NT2/D1 (cell line): ENCODE results near the gene CLSTN2.

Source experiments
- DNase-seq: peaks from one replicate; pipeline ENCODE4 v3.0.0-alpha.2; 2011; ENCODE audit warnings: low read depth, low spot score
- H3K27me3 ChIP-seq: 2 replicates; pipeline ENCODE4 v1.6.0; 2011; ENCODE audit warnings: mild to moderate bottlenecking; ENCODE audit not compliant: insufficient read length, insufficient read depth
- H3K36me3 ChIP-seq: 2 replicates; pipeline ENCODE4 v1.6.1; 2011; ENCODE audit warnings: mild to moderate bottlenecking, low read length, mixed read lengths; ENCODE audit not compliant: insufficient read depth, insufficient read length
- H3K4me1 ChIP-seq: 2 replicates; pipeline ENCODE4 v1.5.1; 2011; ENCODE audit not compliant: insufficient read depth, insufficient read length
- H3K4me3 ChIP-seq: 2 replicates; pipeline ENCODE4 v1.5.1; 2011; ENCODE audit warnings: low read depth; ENCODE audit not compliant: insufficient read length
- H3K9ac ChIP-seq: 2 replicates; pipeline ENCODE4 v1.6.0; 2011; ENCODE audit warnings: low read depth; ENCODE audit not compliant: insufficient read length
- H3K9me3 ChIP-seq: 2 replicates; pipeline ENCODE4 v1.5.1; 2011; ENCODE audit warnings: mild to moderate bottlenecking, low read length; ENCODE audit not compliant: insufficient read depth
- SUZ12 ChIP-seq: IDR thresholded peaks from 2 replicates; pipeline ENCODE4 v1.6.1; 2011; ENCODE audit not compliant: insufficient read length, insufficient read depth; ENCODE audit errors: extremely low read depth
- YY1 ChIP-seq: IDR thresholded peaks from 2 replicates; pipeline ENCODE4 v1.6.1; 2011; ENCODE audit not compliant: insufficient read length, insufficient read depth
- ZNF274 ChIP-seq: IDR thresholded peaks from 2 replicates; pipeline ENCODE4 v1.6.1; 2011; ENCODE audit warnings: mild to moderate bottlenecking, low read depth, low read length

Gene CLSTN2

DNA sequence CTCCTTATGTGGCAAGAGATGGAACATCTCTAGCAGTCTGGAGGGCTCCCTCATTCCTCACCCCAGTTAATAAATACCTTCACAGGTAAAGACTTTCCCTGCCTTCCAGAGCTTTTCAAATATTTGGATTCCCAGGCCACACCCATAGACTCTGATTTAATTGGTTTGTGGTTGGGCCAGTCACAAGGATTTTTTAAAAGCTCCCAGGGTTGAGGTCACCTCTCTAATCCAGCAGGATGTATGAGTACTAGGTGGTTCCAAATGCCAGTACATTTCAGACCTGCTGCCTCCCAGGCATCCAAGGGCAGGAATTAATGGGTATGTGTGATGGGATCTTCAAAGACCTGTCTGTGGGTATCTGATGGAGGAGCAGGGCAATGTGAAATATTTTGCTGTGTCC lies 312.8 kb downstream of the CLSTN2 start:
- no peak overlapping the region for H3K9ac ChIP-seq
- no peaks in the 10 kb centered on the region for H3K9me3 ChIP-seq
- no peaks in the 10 kb centered on the region for H3K36me3 ChIP-seq
- no peak for DNase-seq
- peaks cover 8% of the 10 kb centered on the region for H3K4me1 ChIP-seq
- TF ChIP-seq SUZ12 (no peak), ZNF274 (no peak), YY1 (no peak)
- no peak overlapping the region for H3K4me3 ChIP-seq
- no peaks in the 10 kb centered on the region for H3K27me3 ChIP-seq

DNA sequence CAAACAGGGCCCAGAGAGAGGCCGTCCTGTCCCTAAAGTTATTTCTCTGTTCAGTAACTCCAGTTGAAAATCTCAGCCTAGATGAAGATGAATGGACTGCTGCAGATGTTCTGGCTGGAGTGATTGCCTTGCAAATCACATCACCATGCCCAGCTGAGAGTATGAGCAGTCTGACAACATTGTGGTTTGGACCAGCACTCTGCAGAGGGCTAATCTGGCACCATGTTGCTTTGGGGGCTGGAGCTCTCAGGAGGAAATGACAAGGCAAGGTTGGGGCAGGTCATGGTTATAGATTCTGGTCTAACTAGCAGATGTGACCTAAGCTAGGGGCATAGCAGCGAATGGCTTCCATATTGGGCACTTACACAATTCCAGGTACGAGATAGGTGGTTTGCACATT lies 314.2 kb downstream of the CLSTN2 start:
- no peaks in the 10 kb centered on the region for H3K9me3 ChIP-seq
- H3K27me3 ChIP-seq, result no peaks in the 10 kb centered on the region
- H3K4me3 ChIP-seq, result no peak overlapping the region
- no peak for DNase-seq
- peaks cover 12% of the 10 kb centered on the region for H3K4me1 ChIP-seq
- no peaks in the 10 kb centered on the region for H3K36me3 ChIP-seq
- H3K9ac ChIP-seq, result no peak overlapping the region
- TF ChIP-seq YY1, result no peak
- TF ChIP-seq SUZ12, result no peak
- no peak for TF ChIP-seq ZNF274

DNA sequence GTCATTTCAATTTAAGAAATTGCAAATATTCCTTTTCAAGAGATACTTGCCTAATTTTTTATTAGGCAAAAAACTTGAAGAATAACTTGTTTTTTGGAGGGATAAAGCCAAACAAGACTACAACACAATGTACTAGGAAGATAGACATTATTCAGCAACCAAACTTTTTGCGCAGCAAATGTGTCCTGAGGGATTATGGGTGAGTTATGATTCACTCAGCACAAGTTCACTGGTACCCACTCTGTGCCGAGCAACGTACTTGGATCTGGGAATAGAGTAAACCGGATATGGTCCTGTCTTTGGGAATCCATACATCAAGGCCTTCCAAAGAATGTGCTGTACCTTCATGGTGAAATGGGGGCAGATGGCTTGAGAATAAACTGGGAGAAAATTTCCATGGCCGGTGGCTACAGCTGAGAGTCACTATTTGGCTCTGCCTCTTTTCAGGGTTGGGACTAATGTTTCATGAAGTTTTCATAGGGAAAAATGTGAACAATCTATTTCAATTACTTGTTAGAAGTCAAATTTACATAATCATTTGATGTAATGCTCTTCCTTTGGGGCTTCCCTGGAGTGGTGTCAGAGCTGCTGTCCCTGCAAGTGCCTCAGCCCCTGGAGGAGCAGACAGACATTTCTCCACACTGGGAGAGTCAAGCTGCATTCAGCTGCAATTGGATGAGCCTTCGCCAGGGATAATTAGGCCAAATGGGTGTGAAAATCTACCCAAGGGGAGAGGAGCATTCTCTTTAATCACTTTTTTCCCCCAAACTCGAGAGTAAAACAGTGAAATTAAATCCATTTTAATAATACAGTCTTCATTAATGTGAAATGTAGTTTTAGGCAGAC lies 315.2 kb downstream of the CLSTN2 start:
- Histone ChIP-seq H3K27me3 (no peaks in the 10 kb centered on the region), H3K36me3 (no peaks in the 10 kb centered on the region), H3K9me3 (no peaks in the 10 kb centered on the region), H3K9ac (no peak overlapping the region), H3K4me3 (no peak overlapping the region), H3K4me1 (peaks cover 12% of the 10 kb centered on the region)
- TF ChIP-seq SUZ12 (no peak), ZNF274 (no peak), YY1 (no peak)
- no peak for DNase-seq

DNA sequence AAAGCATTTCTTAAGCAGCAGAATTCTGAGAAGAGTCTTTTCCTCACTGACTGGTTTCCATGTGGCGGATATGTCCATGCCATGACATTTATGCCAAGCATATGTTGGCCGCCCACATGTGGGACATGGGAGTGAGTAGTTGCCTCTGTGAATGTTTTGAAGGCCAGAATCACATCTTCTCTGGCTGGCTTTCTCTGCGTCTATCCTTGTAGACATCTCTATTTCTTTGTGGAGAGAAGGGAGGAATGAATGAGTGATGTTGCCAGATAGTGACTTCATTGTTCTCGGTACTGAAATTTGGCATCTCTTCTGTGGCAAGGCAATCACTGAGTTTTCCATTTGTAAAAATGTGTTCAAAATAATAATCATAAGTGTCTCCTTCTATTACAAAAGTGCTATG lies 316.0 kb downstream of the CLSTN2 start:
- peaks cover 12% of the 10 kb centered on the region for H3K4me1 ChIP-seq
- TF ChIP-seq YY1, result no peak
- no peak for TF ChIP-seq ZNF274
- TF ChIP-seq SUZ12, result no peak

DNA sequence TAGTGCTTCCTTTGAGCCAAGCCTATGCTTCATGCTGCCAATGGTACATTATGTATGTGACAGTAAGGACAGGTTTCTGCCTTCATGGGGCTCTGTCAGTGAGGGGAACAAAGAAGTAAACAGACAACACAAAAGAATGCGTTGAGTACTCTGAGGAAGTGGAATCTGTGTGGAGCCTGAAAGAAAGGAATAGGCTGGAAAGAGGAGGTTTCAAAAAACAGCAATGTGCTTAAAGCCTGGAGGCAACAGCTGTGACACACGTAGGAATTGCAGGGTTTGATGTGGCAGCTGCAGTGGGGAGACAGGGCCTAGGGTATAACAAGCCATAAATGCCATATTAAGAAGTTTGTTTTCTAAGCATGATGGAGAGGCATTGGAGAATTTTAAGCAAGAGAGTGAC lies 316.7 kb downstream of the CLSTN2 start:
- no peaks in the 10 kb centered on the region for H3K36me3 ChIP-seq
- H3K9me3 ChIP-seq, result no peaks in the 10 kb centered on the region
- no peaks in the 10 kb centered on the region for H3K27me3 ChIP-seq
- DNase-seq, result peak; percentile 65
- H3K9ac ChIP-seq, result no peak overlapping the region
- TF ChIP-seq ZNF274 (no peak), YY1 (no peak), SUZ12 (no peak)
- H3K4me1 ChIP-seq, result peaks cover 12% of the 10 kb centered on the region
- no peak overlapping the region for H3K4me3 ChIP-seq

More for the DNA sequence above, 316.0 kb downstream of the CLSTN2 start:
- H3K36me3 ChIP-seq, result no peaks in the 10 kb centered on the region
- no peak overlapping the region for H3K4me3 ChIP-seq
- no peaks in the 10 kb centered on the region for H3K27me3 ChIP-seq
- H3K9me3 ChIP-seq, result no peaks in the 10 kb centered on the region
- DNase-seq, result no peak
- no peak overlapping the region for H3K9ac ChIP-seq

DNA sequence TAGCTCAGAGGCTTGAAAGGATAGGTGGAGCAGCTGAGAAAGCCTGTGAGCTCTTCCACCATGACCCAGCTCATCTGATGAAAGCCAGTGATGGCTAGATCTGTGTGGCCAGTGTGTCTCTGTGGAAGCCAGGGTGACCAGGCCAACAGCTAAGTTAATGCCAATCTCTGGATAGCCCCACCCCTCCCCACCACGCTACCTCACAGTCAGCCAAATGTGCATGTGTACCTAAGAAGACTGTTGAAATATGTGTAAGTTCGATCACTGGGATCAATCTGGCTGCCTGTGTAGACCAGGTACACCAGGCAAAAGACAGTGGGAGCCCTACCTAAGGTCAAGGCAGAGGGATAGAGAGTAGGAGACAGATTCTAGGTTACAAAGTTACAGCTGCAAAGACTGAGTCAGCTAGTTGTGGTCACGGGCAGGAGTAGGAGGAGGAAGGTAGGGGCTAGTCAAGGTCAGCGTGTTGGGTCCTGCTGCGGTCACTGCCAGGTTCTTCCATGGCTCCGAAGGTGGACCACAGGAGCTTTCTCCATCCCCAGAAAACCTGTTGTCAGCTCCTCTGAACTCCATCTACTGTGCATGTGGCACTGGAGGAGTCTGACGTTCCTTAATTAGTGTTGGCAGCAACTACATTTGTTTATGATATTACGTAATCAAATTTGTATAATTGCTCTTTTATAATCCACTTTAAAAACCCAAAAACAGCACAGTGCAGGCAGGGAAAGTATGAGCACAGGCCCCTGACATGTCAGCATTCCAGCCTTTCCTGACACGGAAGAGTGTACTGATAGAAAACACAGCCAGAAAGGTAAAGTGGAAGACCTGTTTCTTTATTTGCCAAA lies 318.0 kb downstream of the CLSTN2 start:
- H3K36me3 ChIP-seq, result no peaks in the 10 kb centered on the region
- DNase-seq, result no peak
- H3K9me3 ChIP-seq, result no peaks in the 10 kb centered on the region
- H3K27me3 ChIP-seq, result no peaks in the 10 kb centered on the region
- H3K4me1 ChIP-seq, result peaks cover 12% of the 10 kb centered on the region
- H3K4me3 ChIP-seq, result no peak overlapping the region
- H3K9ac ChIP-seq, result no peak overlapping the region
- TF ChIP-seq YY1 (no peak), ZNF274 (no peak), SUZ12 (no peak)

DNA sequence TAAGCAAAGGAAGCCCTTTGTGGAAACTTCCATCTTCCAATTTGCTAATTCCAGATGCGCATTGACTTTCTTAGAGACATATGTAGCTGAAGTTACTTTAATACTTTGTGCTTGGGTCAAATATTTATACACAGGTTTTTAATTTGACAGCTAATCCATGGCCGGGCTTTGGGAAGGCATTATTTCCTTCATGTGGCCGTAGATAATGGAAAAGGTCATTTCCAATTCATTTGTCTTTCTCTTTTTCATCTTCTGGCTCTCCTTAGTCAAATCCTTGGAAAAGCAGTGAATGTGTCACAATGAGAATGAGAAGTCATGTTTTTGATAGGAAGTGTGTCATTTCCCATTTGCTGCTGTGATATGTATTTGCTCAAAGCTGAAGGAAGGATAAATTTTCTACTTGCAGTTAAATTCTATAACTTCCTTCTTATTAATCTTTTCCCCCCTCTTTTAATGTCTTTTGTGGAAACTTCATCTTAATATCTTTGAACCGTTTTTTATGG lies 323.3 kb downstream of the CLSTN2 start:
- Histone ChIP-seq H3K27me3 (no peaks in the 10 kb centered on the region), H3K9me3 (no peaks in the 10 kb centered on the region), H3K36me3 (no peaks in the 10 kb centered on the region), H3K4me1 (no peaks in the 10 kb centered on the region), H3K4me3 (no peak overlapping the region), H3K9ac (no peak overlapping the region)
- no peak for TF ChIP-seq YY1
- no peak for TF ChIP-seq SUZ12
- TF ChIP-seq ZNF274, result no peak
- DNase-seq, result no peak
